Osteocyte (in vitro differentiated cells): Measurements from ENCODE around the gene ASB14. TPM values are rescaled to one million over a fixed set of nuclear protein-coding genes. Genes with fewer than 3 reads are reported as not detected.

Experiments used
- DNase-seq: peaks from one replicate; pipeline ENCODE4 v3.0.0; 2021; ENCODE audit warnings: mixed read lengths; ENCODE audit not compliant: unreplicated experiment; ENCODE audit errors: extremely low spot score
- H3K27ac Mint-ChIP-seq: one replicate; pipeline ENCODE4 v1.8.0; 2021; ENCODE audit warnings: mild to moderate bottlenecking, mixed read lengths; ENCODE audit not compliant: unreplicated experiment
- H3K27me3 Mint-ChIP-seq: one replicate; pipeline ENCODE4 v1.8.0; 2021; ENCODE audit warnings: mixed read lengths; ENCODE audit not compliant: unreplicated experiment
- H3K36me3 Mint-ChIP-seq: one replicate; pipeline ENCODE4 v1.8.0; 2021; ENCODE audit warnings: mixed read lengths; ENCODE audit not compliant: unreplicated experiment
- H3K4me1 Mint-ChIP-seq: one replicate; pipeline ENCODE4 v1.8.0; 2021; ENCODE audit warnings: mixed read lengths; ENCODE audit not compliant: unreplicated experiment
- H3K4me3 Mint-ChIP-seq: one replicate; pipeline ENCODE4 v1.8.0; 2021; ENCODE audit warnings: mild to moderate bottlenecking, moderate library complexity, mixed read lengths; ENCODE audit not compliant: unreplicated experiment
- H3K9me3 Mint-ChIP-seq: one replicate; pipeline ENCODE4 v1.8.0; 2021; ENCODE audit warnings: mixed read lengths; ENCODE audit not compliant: unreplicated experiment
- CTCF ChIP-seq: fragments of 200-600 bp; sonication (generic); IDR thresholded peaks from 2 replicates; pipeline ENCODE4 v1.5.0; 2021; ENCODE audit warnings: antibody characterized with exemption, mild to moderate bottlenecking, moderate library complexity
- total RNA-seq: library from RNA; stranded (reverse); gene quantifications from 2 replicates; pipeline ENCODE4 v1.2.1, GENCODE V29; 2021

ASB14 gene
- total RNA-seq, 1 donor from 2014 or later = not detected

GRCh38 chr3:57227204-57227929 is 65.1 kb downstream of the ASB14 start, which contains the start of gene APPL1:
APPL1 (plus strand) TSS chr3:57227729; CDS start chr3:57227884, 155 bp downstream.
- peaks cover 33% of the 10 kb centered on the region for H3K4me1 Mint-ChIP-seq
- H3K27me3 Mint-ChIP-seq = no peaks in the 10 kb centered on the region
- TF ChIP-seq CTCF = no peak
- H3K36me3 Mint-ChIP-seq = no peaks in the 10 kb centered on the region
- peak within 1 kb of the TSS; percentile 96 for H3K27ac Mint-ChIP-seq
- peak within 1 kb of the TSS; percentile 87 for H3K4me3 Mint-ChIP-seq
- DNase-seq = peak; percentile 98
- H3K9me3 Mint-ChIP-seq = no peaks in the 10 kb centered on the region

GRCh38 chr3:57226176-57226575 is 66.3 kb downstream of the ASB14 start:
- Mint-ChIP-seq H3K9me3 (no peaks in the 10 kb centered on the region), H3K4me1 (peaks cover 33% of the 10 kb centered on the region), H3K27me3 (no peaks in the 10 kb centered on the region), H3K4me3 (no peak overlapping the region), H3K27ac (peak overlapping the region; percentile 5), H3K36me3 (no peaks in the 10 kb centered on the region)
- no peak for DNase-seq
- TF ChIP-seq CTCF = no peak

GRCh38 chr3:57224856-57225255 is 67.6 kb downstream of the ASB14 start:
- Mint-ChIP-seq H3K36me3 (no peaks in the 10 kb centered on the region), H3K4me1 (peaks cover 26% of the 10 kb centered on the region), H3K27me3 (no peaks in the 10 kb centered on the region), H3K27ac (no peak overlapping the region), H3K4me3 (no peak overlapping the region), H3K9me3 (no peaks in the 10 kb centered on the region)
- no peak for TF ChIP-seq CTCF
- DNase-seq = no peak

GRCh38 chr3:57221883-57222282 is 70.6 kb downstream of the ASB14 start:
- peak; percentile 60 for TF ChIP-seq CTCF
- no peak overlapping the region for H3K4me3 Mint-ChIP-seq
- no peaks in the 10 kb centered on the region for H3K27me3 Mint-ChIP-seq
- no peaks in the 10 kb centered on the region for H3K36me3 Mint-ChIP-seq
- no peak overlapping the region for H3K27ac Mint-ChIP-seq
- peaks cover 10% of the 10 kb centered on the region for H3K4me1 Mint-ChIP-seq
- H3K9me3 Mint-ChIP-seq = no peaks in the 10 kb centered on the region
- DNase-seq = no peak

Other genes with a start within 250 kb of the ASB14 start
- gene SPATA12, start 232.0 kb downstream of the ASB14 start, total RNA-seq = not detected in 2 replicates
- 2.9 and 3.9 TPM in 2 replicates for gene IL17RD, start 127.3 kb downstream of the ASB14 start, total RNA-seq
- 1.3 and 2.0 TPM in 2 replicates for gene HESX1, start 92.7 kb downstream of the ASB14 start, total RNA-seq
- 36.2 and 38.9 TPM in 2 replicates for gene APPL1, start 65.0 kb downstream of the ASB14 start, total RNA-seq